HEK293 (cell line): ENCODE data around the gene SMIM5.

Source experiments
- CTCF ChIA-PET: fragments of 350-600 bp; formaldehyde crosslinking; extraction: SDS; loops from one replicate; lab custom pipeline; 2021; ENCODE audit warnings: antibody characterized with exemption; lab: Yijun Ruan, JAX
- POLR2A ChIA-PET: fragments of 300-600 bp; formaldehyde crosslinking; extraction: SDS; loops from one replicate; lab custom pipeline; 2020; ENCODE audit warnings: antibody characterized with exemption, inconsistent platforms; lab: Yijun Ruan, JAX
- H3K27ac ChIP-seq: fragments of 200-500 bp; sonication (Bioruptor generic); 2 replicates; pipeline ENCODE4 v1.5.1; 2014; ENCODE audit warnings: low read depth, low read length, control low read depth, inconsistent platforms; ENCODE audit errors: extremely low read depth
- H3K36me3 ChIP-seq, 2 experiments: fragments of 200-500 bp in 1 of 2; sonication (Bioruptor generic) in 1 of 2; 1 replicate in 1 of 2; 2 replicates in 1 of 2; pipeline ENCODE4 v1.5.1; 2014 to 2017; ENCODE audit warnings: inconsistent platforms in 2 of 2, low read length in 2 of 2; ENCODE audit not compliant: control insufficient read depth in 2 of 2, insufficient read depth in 1 of 2
- H3K4me1 ChIP-seq: fragments of 200-500 bp; sonication (Bioruptor generic); 2 replicates; pipeline ENCODE4 v1.5.1; 2014; ENCODE audit warnings: mild to moderate bottlenecking, low read length, inconsistent platforms; ENCODE audit not compliant: control insufficient read depth, insufficient read depth
- H3K4me3 ChIP-seq: 2 replicates; pipeline ENCODE4 v1.5.1; 2011; ENCODE audit warnings: low read depth, mild to moderate bottlenecking, control low read depth, low read length, moderate library complexity
- H3K9me3 ChIP-seq: fragments of 200-500 bp; sonication (Bioruptor generic); 2 replicates; pipeline ENCODE4 v1.5.1; 2014; ENCODE audit warnings: low read depth, low read length, inconsistent platforms; ENCODE audit not compliant: control insufficient read depth, insufficient read depth
- BCL6B ChIP-seq: fragments of 450-650 bp; formaldehyde crosslinking; IDR thresholded peaks from 2 replicates; pipeline ENCODE4 v1.5.1; 2017; ENCODE audit warnings: missing biosample characterization, missing genetic modification characterization
- CTCF ChIP-seq: fragments of 450-650 bp; formaldehyde crosslinking; IDR thresholded peaks from 2 replicates; pipeline ENCODE4 v1.5.1; 2016; ENCODE audit warnings: missing biosample characterization, missing genetic modification characterization
- GLIS2 ChIP-seq: fragments of 450-650 bp; formaldehyde crosslinking; IDR thresholded peaks from 2 replicates; pipeline ENCODE4 v1.5.1; 2016; ENCODE audit warnings: missing biosample characterization, missing genetic modification characterization
- KLF1 ChIP-seq: fragments of 450-650 bp; formaldehyde crosslinking; IDR thresholded peaks from 2 replicates; pipeline ENCODE4 v1.5.1; 2016; ENCODE audit warnings: missing biosample characterization, missing genetic modification characterization
- TRIM28 ChIP-seq: IDR thresholded peaks from 2 replicates; pipeline ENCODE4 v1.6.1; 2011; ENCODE audit warnings: low read length, control low read depth, borderline replicate concordance
- ZNF302 ChIP-seq: fragments of 450-650 bp; formaldehyde crosslinking; IDR thresholded peaks from 2 replicates; pipeline ENCODE4 v1.5.1; 2016; ENCODE audit warnings: missing biosample characterization, missing genetic modification characterization, low read depth
- ZNF404 ChIP-seq: fragments of 450-650 bp; formaldehyde crosslinking; IDR thresholded peaks from 2 replicates; pipeline ENCODE4 v1.5.1; 2017; ENCODE audit warnings: missing biosample characterization, missing genetic modification characterization
- ZNF530 ChIP-seq: fragments of 450-650 bp; formaldehyde crosslinking; IDR thresholded peaks from 2 replicates; pipeline ENCODE4 v1.5.1; 2016; ENCODE audit warnings: low read depth, missing biosample characterization, missing genetic modification characterization
- ZNF654 ChIP-seq: fragments of 450-650 bp; formaldehyde crosslinking; IDR thresholded peaks from 2 replicates; pipeline ENCODE4 v1.5.1; 2016; ENCODE audit warnings: low read depth, missing biosample characterization, missing genetic modification characterization
- ZNF777 ChIP-seq: fragments of 450-650 bp; formaldehyde crosslinking; IDR thresholded peaks from 2 replicates; pipeline ENCODE4 v1.5.1; 2017; ENCODE audit warnings: missing biosample characterization, missing genetic modification characterization, borderline replicate concordance
- ZNF843 ChIP-seq: fragments of 450-650 bp; formaldehyde crosslinking; IDR thresholded peaks from 2 replicates; pipeline ENCODE4 v1.5.1; 2016; ENCODE audit warnings: missing biosample characterization, missing genetic modification characterization
- TF ChIP-seq, protein P1 (sequence below): fragments of 450-650 bp; IDR thresholded peaks from 2 replicates; pipeline ENCODE4 v1.5.1; 2018; ENCODE audit warnings: missing biosample characterization, mild to moderate bottlenecking, missing genetic modification characterization
- TF ChIP-seq, protein P2 (sequence below): fragments of 450-650 bp; formaldehyde crosslinking; IDR thresholded peaks from 2 replicates; pipeline ENCODE4 v1.5.1; 2016; ENCODE audit warnings: missing biosample characterization, missing genetic modification characterization, borderline replicate concordance
- TF ChIP-seq, protein P3 (sequence below): fragments of 450-650 bp; formaldehyde crosslinking; IDR thresholded peaks from 2 replicates; pipeline ENCODE4 v1.5.1; 2016; ENCODE audit warnings: missing biosample characterization, missing genetic modification characterization
- TF ChIP-seq, protein P4 (sequence below): sonication (generic); formaldehyde crosslinking; IDR thresholded peaks from 2 replicates; pipeline ENCODE4 v1.8.1; 2022; ENCODE audit warnings: mild to moderate bottlenecking, moderate library complexity, missing genetic modification reagents

SMIM5 gene

DNA sequence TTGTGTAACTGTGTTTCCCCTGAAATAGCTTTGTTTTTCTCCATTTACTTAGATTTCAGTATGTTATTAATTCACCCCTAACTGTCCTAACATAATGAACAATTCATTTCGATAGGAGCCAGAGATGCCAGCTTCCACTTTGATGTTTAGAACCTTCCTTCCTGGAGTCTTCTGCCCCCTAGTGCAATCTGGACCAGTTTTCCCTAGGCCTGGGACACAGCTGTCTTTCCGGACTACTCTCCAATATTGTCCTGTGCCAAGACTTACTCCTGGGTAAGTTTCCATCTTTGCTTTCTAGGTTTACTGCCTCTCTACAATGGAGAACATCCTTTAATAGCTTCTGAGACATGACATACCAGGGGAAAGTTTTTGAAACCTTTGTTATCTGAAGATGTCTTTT is 20.9 kb downstream of the SMIM5 start:
- Histone ChIP-seq H3K4me1 (no peaks in the 10 kb centered on the region), H3K36me3 (peaks cover 50 to 70% of the 10 kb centered on the region in 2 experiments), H3K4me3 (no peak overlapping the region), H3K27ac (no peak overlapping the region), H3K9me3 (no peaks in the 10 kb centered on the region)
- POLR2A ChIA-PET: interaction anchor here (1.2 to 2.2 kb wide), 3 partner anchors 13 to 126 kb away, joined by 4 to 7 read pairs (median 5); partner anchors contain the start of gene SMIM5
- CTCF ChIA-PET: interaction anchor here (0.5 to 22.8 kb wide), 24 partner anchors 8 to 306 kb away, joined by 3 to 410 read pairs (median 4); partner anchors contain the start of gene SMIM5
- TF ChIP-seq TRIM28: no peak
- TF ChIP-seq ZNF530 (tag by site-specific recombination): no peak
- TF ChIP-seq, protein P1, sequence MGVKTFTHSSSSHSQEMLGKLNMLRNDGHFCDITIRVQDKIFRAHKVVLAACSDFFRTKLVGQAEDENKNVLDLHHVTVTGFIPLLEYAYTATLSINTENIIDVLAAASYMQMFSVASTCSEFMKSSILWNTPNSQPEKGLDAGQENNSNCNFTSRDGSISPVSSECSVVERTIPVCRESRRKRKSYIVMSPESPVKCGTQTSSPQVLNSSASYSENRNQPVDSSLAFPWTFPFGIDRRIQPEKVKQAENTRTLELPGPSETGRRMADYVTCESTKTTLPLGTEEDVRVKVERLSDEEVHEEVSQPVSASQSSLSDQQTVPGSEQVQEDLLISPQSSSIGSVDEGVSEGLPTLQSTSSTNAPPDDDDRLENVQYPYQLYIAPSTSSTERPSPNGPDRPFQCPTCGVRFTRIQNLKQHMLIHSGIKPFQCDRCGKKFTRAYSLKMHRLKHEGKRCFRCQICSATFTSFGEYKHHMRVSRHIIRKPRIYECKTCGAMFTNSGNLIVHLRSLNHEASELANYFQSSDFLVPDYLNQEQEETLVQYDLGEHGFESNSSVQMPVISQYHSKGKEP (tag by site-specific recombination): no peak
- no peak for TF ChIP-seq ZNF777 (tag by site-specific recombination)
- TF ChIP-seq ZNF404 (tag by site-specific recombination): no peak
- TF ChIP-seq BCL6B (tag by site-specific recombination): peak; percentile 50
- TF ChIP-seq ZNF654: 0 out of 2 replicates have a peak, but pooled peaks have one; percentile 3
- 0 out of 2 replicates have a peak, but pooled peaks have one; percentile 13 for TF ChIP-seq CTCF (tag by site-specific recombination)
- no peak for TF ChIP-seq GLIS2
- TF ChIP-seq ZNF843 (tag by site-specific recombination): no peak
- TF ChIP-seq ZNF302: no peak
- TF ChIP-seq, protein P2, sequence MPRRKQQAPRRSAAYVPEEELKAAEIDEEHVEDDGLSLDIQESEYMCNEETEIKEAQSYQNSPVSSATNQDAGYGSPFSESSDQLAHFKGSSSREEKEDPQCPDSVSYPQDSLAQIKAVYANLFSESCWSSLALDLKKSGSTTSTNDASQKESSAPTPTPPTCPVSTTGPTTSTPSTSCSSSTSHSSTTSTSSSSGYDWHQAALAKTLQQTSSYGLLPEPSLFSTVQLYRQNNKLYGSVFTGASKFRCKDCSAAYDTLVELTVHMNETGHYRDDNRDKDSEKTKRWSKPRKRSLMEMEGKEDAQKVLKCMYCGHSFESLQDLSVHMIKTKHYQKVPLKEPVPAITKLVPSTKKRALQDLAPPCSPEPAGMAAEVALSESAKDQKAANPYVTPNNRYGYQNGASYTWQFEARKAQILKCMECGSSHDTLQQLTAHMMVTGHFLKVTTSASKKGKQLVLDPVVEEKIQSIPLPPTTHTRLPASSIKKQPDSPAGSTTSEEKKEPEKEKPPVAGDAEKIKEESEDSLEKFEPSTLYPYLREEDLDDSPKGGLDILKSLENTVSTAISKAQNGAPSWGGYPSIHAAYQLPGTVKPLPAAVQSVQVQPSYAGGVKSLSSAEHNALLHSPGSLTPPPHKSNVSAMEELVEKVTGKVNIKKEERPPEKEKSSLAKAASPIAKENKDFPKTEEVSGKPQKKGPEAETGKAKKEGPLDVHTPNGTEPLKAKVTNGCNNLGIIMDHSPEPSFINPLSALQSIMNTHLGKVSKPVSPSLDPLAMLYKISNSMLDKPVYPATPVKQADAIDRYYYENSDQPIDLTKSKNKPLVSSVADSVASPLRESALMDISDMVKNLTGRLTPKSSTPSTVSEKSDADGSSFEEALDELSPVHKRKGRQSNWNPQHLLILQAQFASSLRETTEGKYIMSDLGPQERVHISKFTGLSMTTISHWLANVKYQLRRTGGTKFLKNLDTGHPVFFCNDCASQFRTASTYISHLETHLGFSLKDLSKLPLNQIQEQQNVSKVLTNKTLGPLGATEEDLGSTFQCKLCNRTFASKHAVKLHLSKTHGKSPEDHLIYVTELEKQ (tag by site-specific recombination): no peak
- TF ChIP-seq KLF1: no peak
- TF ChIP-seq, protein P3, sequence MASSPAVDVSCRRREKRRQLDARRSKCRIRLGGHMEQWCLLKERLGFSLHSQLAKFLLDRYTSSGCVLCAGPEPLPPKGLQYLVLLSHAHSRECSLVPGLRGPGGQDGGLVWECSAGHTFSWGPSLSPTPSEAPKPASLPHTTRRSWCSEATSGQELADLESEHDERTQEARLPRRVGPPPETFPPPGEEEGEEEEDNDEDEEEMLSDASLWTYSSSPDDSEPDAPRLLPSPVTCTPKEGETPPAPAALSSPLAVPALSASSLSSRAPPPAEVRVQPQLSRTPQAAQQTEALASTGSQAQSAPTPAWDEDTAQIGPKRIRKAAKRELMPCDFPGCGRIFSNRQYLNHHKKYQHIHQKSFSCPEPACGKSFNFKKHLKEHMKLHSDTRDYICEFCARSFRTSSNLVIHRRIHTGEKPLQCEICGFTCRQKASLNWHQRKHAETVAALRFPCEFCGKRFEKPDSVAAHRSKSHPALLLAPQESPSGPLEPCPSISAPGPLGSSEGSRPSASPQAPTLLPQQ (tag by site-specific recombination): no peak
- TF ChIP-seq, protein P4, sequence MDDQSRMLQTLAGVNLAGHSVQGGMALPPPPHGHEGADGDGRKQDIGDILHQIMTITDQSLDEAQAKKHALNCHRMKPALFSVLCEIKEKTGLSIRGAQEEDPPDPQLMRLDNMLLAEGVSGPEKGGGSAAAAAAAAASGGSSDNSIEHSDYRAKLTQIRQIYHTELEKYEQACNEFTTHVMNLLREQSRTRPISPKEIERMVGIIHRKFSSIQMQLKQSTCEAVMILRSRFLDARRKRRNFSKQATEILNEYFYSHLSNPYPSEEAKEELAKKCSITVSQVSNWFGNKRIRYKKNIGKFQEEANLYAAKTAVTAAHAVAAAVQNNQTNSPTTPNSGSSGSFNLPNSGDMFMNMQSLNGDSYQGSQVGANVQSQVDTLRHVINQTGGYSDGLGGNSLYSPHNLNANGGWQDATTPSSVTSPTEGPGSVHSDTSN (CRISPR knock-in tag): no peak
